ENCODE results near the gene GLE1.

The GLE1 gene

GRCh38 chr9:128455849-128456612 is 48.5 kb upstream of the GLE1 start, which contains the start of gene ODF2:
Gene ODF2, plus strand, starts transcription at chr9:128456006. Its CDS starts 86 bp downstream, at chr9:128456092.
- TF ChIP-seq RARB (CRISPR knock-in tag; IDR thresholded peaks at IDR 0.05) (no peak), ESRRG (CRISPR knock-in tag; IDR thresholded peaks at IDR 0.05) (no peak), GLIS3 (CRISPR knock-in tag; IDR thresholded peaks at IDR 0.05) (no peak), OSR1 (CRISPR knock-in tag; IDR thresholded peaks at IDR 0.05) (no peak), ZNF8 (CRISPR knock-in tag; IDR thresholded peaks at IDR 0.05) (no peak), CREB5 (CRISPR knock-in tag; IDR thresholded peaks at IDR 0.05; ENCODE audit: low read depth) (no peak), POU6F1 (CRISPR knock-in tag; IDR thresholded peaks at IDR 0.05; ENCODE audit: borderline replicate concordance, low read depth) (no peak), CSRNP3 (CRISPR knock-in tag; IDR thresholded peaks at IDR 0.05) (no peak), CSDC2 (CRISPR knock-in tag; IDR thresholded peaks at IDR 0.05) (no peak)
- peak; percentile 87 for ATAC-seq

GRCh38 chr9:128456613-128457061 is 47.9 kb upstream of the GLE1 start:
- TF ChIP-seq ARNTL (CRISPR knock-in tag; IDR thresholded peaks at IDR 0.05; ENCODE audit: borderline replicate concordance, low read depth): no peak
- TF ChIP-seq CREB5 (CRISPR knock-in tag; IDR thresholded peaks at IDR 0.05; ENCODE audit: low read depth): no peak
- no peak for TF ChIP-seq PATZ1 (CRISPR knock-in tag; IDR thresholded peaks at IDR 0.05; ENCODE audit: borderline replicate concordance)
- no peak for TF ChIP-seq BACH2 (CRISPR knock-in tag; IDR thresholded peaks at IDR 0.05; ENCODE audit: borderline replicate concordance)
- TF ChIP-seq OSR1 (CRISPR knock-in tag; IDR thresholded peaks at IDR 0.05): no peak
- TF ChIP-seq ISL1 (CRISPR knock-in tag; IDR thresholded peaks at IDR 0.05): no peak
- no peak for TF ChIP-seq ZFP30 (CRISPR knock-in tag; IDR thresholded peaks at IDR 0.05)
- TF ChIP-seq POU6F1 (CRISPR knock-in tag; IDR thresholded peaks at IDR 0.05; ENCODE audit: borderline replicate concordance, low read depth): no peak
- no peak for TF ChIP-seq ZFP3 (CRISPR knock-in tag; IDR thresholded peaks at IDR 0.05)
- TF ChIP-seq GLIS3 (CRISPR knock-in tag; IDR thresholded peaks at IDR 0.05): no peak
- peak; percentile 91 for ATAC-seq

- TF ChIP-seq ESRRG (CRISPR knock-in tag; IDR thresholded peaks at IDR 0.05): no peak
- TF ChIP-seq CREB5 (CRISPR knock-in tag; IDR thresholded peaks at IDR 0.05; ENCODE audit: low read depth): no peak
- no peak for TF ChIP-seq ARNTL (CRISPR knock-in tag; IDR thresholded peaks at IDR 0.05; ENCODE audit: borderline replicate concordance, low read depth)
- no peak for TF ChIP-seq ZFP30 (CRISPR knock-in tag; IDR thresholded peaks at IDR 0.05)
- TF ChIP-seq CSDC2 (CRISPR knock-in tag; IDR thresholded peaks at IDR 0.05): no peak
- TF ChIP-seq RARB (CRISPR knock-in tag; IDR thresholded peaks at IDR 0.05): no peak
- TF ChIP-seq OSR1 (CRISPR knock-in tag; IDR thresholded peaks at IDR 0.05): no peak
- no peak for TF ChIP-seq TCF4 (CRISPR knock-in tag; IDR thresholded peaks at IDR 0.05; ENCODE audit: borderline replicate concordance)
Observed at GRCh38 chr9:128457207-128457606, 47.3 kb upstream of the GLE1 start.

More at GRCh38 chr9:128457207-128457606, 47.3 kb upstream of the GLE1 start:
- no peak for ATAC-seq
